Amygdala (tissue), 56 donors: ENCODE data around the gene STRADB.

Experiments used
- DNase-seq, 56 donors: peaks; one replicate each; lab custom pipeline; 2025; lab: John Stamatoyannopoulos, UW

STRADB gene

DNA sequence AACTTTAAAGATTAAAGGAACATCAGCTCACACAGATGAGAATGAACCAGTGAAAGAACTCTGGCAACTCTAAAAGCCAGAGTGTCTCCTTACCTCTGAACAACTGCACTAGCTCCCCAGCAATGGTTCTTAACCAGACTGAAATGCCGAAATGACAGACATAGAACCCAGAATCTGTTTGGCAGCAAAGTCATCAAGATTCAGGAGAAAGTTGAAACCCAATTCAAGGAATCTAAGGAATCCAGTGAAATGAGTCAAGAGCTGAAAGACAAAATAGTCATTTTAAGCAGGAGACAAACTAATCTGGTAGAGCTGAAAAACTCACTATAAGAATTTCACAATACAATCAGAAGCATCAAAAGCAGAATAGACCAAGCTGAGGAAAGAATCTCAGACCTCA lies 72.0 kb downstream of the STRADB start:
- no peak for DNase-seq
